DMS79 (cell line): ENCODE results near the gene HS6ST1.
"Not testable (repeated sequence)": the region's sequence is repeated elsewhere in the genome, so short reads cannot be mapped to it uniquely, and the experiment has no call there.

Experiments
- DNase-seq: peaks from one replicate; lab custom pipeline; 2025; lab: John Stamatoyannopoulos, UW

The HS6ST1 gene

DNA sequence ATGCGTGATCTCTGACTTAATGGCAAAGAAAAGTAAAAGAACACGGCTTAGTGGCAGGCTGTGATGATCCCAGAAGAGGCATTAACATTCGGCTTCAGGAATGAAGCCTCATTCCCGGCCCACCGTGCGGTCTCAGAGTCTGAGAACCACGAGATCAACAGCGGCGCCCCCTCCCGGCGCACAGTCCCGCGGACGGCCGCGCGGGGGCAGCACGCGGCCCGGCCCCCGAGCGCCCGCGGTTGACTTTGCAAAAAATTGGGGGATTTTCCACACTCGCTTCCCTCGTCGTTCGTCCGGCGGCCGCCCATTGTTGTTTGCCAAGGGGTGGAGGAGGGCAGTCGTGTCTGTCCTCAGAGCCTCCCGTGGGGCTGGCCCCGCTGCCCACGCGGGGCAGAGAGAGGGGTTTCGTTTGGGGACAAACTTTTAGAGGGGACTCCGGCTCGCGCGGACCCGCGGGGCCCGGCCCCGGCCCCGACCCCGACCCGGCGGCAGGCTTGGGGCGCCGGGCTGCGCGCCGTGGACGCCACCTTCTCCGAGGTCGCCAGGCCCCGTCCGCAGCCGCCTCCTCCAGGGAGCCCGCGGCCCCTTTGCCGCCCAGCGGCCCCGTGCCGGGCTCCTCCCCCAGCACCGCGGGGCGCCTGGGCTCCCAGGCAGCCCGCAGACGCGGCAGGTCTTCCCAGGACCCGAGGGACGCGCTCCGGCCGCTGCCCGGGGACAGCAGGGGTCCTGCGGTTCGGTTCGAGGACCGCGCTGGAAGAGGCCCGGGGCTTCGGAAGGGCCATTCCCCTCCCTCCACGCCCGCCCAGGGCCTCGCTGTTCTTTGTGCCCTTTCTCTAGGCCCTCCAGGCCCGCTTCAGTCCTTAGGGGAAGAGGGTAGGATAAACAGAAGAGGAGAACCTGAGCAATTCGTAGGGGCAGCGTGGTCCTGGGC is 3.4 kb upstream of the HS6ST1 start:
- DNase-seq, result peak; percentile 42

DNA sequence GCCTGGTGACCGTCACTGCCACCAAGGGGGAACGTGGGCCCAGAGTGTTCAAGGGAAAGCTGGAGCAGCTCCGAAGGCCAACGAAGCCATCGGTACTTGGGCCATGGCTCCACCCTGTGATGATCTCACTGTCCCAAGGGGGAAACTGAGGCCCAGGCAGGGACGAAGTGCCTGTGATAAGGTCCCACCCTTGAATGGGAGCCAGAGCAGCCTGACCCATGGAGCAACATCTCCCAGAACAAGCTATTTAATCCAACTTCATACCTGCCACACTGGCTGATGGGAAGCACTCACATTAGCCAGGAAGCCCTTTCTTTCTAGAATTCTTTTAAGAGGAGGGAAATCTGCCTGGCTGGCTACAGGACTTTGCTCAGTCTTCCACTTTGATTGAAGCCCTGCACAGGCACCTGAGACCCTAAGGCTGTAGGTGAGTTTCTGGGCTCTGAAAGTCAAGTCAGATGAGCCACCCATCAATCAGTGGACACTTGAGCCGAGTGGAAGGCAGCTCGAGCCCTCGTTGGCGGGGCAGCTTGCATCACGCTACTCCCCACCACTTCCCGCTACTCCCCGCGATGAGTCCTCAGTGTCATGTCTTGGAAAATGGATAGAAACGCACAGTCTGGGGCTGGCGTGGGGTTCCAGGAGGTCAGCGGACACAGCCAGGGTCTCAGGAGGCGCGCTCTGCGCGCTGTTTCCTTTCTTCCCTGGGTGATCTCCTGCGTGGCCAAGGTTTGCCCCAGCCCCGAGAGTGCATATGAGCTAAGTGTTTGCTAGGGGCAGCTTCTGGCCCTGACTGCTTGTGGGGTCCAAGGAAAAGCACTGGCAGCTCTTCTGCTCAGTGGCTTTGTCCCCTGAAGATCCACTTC is 2.5 kb upstream of the HS6ST1 start:
- DNase-seq, result no peak

DNA sequence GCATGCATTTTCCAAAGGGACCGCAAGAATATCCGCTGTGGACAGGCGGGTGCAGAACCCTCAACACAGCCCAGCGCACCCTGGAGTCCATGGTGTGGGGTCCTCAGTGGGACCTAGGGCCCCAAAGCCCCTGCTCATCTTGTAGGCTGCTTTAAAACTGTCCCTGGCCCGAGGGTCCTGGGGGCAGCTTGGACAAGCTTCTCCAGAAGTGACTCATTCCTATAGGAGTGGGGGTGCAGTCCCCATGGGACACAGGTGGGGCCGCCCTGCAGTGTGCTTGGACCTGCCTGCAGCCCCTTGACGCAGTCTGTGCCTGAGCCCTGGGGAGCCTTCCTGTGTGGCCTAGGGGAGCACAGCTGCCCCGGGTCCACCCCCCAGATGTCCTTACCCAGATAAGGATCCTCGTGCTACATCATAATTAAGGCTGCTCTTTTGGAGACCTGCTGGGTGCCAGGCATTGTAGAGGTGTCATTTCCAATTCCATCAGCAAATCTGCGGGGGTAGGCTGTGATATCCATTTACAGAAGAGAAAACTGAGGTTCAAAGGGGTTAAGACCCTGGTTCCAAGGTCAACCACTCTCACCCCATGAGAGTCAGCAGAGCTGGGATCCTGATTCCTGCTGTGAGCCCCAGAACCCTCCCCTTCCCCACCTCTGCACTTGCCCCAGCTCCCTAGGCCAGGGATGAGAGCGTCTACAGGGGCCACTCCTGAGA is 1.7 kb upstream of the HS6ST1 start:
- DNase-seq, result no peak

DNA sequence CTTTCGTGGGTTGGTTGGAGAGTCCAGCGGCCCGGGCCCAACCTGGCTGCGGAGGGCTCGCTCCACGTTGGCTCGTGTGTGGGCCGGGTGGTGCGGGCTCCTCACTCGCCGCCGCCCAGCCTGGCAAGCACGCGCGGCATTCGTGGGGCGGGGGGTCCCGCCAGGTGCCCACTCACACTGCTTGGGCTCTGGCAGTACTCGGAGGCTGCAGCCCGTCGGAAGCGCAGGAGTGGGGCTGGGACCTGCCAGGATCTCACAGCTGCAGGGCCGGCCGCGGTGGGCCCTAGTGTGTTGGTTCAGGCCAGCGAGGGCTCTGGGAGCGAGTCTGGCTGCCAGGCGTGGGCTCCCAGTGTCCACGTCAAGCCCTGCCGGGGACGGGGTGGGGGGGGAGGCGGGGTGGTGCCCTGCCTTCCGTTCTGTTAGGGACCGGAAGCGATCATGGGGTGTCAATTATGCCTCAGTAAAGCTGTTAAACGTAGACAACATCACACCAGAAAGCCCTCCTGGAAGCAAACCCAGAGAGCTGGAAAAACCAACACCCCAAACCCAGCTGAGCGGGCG is 1.0 kb upstream of the HS6ST1 start:
- DNase-seq, result no peak

DNA sequence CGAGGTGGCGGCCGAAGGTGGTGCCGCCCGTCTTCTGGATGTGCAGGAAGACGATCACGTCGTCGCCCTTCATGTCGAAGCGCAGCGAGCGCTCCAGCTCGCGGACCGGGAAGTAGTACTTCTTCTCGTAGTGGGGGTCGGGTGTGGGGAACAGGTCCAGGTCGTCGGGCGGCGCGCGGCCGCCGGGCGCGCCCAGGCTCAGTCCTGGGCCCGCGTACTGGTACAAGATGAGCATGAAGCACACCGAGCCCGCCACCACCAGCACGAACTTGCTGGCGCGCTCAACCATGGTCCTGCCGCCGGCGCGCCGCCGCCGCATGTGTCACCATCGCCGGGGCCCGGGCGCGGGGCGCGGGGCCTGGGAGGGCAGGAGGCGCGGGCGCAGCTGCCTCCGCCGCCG is 423 bp downstream of the HS6ST1 start:
- DNase-seq, result not testable (repeated sequence)

DNA sequence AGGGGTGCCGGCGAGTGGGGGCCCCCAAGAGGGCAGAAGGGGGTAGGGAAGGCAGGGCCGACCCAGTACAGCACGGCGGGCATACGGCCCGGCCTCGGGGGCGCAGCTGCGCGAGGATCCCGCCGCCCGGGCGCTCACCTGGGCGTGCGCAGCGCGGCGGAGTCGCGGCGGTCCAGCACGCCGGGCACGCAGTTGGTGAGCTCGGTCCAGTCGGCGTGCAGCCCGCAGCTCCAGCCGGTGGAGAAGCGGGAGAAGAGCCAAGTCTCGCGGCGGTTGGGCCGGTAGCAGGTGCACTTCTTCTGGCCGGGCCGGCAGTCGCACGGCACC is 806 bp downstream of the HS6ST1 start:
- not testable (repeated sequence) for DNase-seq

DNA sequence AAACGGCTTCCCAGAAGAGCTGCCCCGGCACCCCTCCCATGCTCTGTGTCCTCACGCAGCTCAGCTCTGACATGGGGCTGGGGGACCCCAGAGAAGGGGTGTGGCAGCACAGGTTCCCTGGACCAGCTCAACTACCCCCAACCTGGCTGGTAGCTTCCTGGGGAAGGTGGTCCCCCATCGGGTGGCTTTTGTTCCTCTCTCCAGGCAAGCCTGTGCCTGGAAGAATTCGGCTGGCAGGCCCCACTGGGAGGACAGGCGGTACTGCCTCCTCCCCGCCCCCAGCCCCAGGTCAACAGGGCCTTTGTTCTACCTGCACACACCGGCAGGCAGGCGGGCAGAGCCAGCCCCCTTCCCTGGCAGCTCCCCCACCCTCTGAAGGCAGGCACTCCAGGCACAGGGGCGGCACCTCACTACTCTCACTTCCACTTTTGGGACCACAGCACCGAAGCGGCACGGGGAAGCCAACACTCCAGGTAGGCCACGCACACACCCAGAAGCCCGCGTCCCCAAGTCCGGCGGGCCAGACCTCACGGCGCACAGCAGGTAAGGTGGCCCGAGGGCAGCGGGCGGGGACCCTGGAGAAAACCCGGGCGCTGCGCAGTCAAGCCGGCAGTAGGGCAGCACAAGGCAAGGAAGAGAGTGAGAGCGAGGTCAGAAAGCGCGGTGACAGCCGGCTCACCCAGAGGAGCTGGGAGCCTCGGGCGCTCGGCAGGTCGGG is 1.3 kb downstream of the HS6ST1 start:
- DNase-seq, result peak; percentile 21

DNA sequence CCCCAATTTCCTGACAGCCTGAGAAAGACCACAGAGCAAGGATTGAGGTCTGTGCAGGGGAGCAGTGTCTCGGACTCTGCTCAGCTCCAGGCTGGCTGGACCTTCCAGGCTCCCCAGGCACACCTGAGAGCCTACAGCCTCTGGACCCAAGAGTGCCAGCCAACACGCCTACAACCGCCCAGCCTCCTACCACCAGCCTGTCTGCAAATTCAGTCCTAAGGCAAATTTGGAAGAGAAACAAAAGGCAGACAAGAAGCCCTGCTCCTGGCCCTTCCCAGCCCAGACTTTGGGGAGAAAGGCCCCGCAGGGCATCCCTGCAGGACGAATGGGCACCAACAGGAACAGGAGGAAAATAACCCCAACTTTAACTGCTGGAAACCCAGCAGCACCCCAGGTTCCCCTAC is 1.9 kb downstream of the HS6ST1 start:
- no peak for DNase-seq

DNA sequence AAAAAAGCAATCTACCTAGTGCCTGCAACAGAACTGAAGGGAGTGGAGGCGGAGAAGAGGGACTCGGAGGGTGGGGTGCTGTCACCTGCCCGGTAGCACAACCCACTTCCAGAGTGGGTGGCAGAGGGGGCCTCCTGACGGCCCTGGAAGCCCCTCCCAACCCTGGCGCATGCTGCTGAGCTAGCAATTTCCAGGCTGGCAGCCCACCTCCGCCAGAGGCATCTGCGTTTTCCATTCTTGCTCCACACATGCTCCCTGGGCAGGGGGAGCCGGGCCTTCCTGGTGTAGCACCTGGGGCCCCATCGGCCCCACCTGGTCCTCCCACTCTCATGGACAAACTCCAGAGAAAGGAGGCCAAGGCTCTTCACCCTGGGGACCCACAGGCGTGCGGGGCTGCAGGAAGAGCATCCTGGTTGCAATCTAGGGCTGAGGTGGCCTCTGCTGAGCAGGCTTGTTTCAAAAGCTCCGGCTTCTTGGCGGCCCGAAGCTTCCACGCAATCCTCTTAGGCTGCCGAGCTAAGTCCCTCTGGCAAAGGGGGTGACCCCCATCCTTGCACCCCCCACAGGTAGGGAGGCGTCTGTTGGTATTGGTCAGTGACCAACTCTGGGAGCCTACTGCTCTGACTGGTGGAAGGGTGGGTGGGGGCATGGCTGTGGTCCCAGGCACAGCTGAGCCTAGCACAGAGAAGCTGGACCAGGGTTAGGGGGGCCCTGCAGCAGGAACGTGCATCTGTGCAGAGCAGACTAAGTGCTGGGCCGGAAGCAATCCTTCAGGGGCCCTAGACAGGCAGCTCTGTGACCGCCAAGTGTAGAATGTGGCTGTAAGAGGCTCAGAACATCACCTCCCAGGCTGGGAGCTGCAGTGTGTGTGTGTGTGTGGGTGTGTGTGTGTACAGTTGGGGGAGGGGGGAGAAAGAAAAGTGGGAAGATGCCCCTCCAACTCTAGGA is 2.6 kb downstream of the HS6ST1 start:
- DNase-seq, result peak; percentile 40

DNA sequence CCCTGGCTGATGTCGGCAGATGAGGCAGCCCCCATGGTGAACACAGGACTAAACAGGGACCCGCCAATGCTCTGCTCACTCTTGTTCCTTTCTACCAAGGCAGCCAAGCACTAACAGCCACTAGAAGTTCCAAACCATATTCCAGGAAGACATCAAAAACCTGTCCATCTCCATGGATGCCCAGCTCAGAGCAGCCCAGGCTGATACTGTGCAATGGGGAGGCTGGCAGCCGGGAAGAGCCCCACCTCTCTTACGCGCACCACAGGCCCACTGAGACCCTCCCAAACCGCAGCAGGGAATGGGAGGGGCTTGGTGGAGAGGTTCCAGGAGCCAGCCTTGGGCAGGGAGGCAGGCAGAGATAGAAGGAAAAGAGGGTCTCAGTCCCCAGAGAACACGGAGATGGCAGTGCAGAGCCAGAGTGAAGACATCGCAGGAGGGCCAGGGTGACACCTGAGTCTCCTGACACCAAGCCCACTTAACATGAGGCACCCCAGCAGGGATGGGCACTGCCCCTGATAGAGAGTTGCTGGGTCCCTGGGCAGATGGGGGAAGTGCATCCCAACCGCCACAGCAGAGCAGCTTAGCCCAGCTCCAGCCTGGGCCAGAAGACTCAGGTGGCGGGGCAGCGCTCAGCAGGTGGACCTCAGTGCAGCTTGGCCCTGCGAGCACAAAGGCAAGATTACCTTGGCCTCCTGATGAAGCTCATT is 3.4 kb downstream of the HS6ST1 start:
- peak; percentile 18 for DNase-seq

DNA sequence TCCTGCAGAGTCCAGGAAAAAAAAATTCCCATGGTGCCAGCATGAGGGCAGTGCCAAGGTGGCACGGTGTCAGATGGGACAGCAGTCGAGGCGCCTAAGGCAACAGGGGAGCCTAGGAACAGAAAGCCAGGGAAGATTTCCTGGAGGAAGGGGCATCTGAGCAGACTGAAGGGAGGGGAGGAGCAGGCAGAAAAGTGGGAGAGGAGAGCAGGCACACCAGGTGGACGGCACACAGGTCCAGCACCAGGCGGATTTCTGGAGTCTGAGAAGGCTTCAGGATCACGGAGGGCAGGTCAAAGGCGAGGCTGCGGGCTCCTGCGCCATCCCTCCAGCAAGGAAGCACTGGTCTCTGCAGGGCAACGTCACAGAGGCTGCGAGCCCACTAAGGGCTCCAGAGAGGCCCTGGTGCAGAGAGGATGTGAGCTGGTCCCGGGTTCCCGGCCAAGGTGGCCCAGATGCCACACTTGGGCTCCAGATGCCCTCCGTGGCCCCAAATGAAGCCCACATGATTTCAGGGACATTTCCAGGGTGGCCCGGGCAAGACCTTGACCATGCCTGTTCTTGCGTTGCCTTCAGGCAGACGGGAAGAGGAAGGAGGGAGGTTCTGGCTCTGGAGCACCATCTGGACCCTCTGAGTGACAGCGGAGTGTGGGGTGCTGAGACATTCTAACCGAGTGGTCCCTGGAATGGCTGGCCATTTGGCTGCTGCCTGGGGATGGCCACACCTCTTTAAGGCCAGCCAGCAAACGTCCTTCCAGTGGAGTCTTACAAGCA is 4.1 kb downstream of the HS6ST1 start:
- no peak for DNase-seq

DNA sequence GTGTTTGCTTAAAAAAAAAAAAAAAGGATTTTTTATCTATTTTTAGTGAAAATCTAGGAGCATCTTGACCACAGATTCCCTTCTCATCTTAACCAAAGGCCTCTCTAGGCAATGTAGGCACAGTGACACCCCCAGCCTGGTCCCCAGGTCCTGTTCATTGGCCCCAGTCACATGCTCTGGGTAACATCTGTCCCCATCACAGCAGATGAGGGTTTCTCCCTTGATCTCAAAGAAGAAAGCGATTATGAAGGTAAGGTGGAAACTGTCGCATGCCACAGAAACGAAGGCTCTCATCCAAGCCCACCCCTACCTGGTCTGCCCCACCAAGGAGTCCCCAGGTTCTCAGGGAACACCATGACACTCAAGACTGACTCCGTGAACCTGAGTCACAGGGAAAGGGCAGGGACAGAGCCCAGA is 4.7 kb downstream of the HS6ST1 start:
- DNase-seq, result no peak

DNA sequence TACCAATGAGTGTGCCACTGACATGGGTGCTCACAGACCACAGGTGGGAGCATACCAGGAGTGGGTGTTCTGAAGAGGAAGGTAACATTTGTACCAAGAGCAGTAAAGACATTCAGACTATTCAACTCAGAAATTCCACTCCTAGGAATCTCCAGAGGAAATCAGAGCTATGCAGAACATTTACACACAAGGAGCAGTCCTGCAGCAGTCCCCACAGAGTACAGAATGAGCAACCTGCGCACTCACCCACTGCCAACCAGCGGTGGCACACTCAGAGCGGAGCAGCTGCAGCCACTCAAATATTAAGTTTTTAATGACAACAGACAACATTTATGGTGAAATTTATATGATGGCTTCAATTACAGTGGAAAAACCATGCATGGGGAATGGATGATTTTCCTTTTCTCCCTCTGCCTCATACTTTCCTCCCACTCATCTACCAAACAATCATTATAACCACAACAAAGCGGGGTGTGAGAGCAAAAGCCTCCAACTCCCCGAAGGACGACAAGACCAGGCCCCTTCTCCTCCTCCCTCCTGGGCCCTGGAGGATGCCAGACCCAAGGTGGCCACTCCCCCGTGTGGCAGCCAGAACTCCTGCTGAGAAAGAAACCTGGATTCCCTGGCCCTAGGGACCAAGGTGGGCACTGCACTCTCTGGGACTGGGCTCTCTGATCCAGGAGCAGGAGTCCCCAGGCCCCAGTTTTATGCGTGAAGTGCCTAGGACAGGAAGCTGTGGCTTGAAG is 5.4 kb downstream of the HS6ST1 start:
- no peak for DNase-seq

DNA sequence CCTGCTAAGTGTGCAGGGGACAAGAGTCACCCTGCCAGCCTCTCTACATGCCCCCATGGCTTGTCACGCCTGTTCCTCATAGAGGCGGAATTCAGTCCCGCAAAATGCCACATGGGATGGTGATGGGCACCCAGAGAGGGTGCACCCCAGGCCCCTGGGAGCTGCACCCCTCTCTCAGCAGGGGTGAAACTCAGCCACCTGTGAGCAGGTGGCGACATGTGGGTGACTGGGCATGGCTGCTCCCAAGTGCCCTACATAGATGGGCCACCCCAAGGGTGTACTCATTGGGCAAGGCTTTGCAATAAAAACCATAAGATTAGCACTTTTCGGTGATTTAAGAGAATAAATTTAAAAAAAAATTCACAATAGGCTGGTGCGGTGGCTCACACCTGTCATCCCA is 6.3 kb downstream of the HS6ST1 start:
- no peak for DNase-seq

DNA sequence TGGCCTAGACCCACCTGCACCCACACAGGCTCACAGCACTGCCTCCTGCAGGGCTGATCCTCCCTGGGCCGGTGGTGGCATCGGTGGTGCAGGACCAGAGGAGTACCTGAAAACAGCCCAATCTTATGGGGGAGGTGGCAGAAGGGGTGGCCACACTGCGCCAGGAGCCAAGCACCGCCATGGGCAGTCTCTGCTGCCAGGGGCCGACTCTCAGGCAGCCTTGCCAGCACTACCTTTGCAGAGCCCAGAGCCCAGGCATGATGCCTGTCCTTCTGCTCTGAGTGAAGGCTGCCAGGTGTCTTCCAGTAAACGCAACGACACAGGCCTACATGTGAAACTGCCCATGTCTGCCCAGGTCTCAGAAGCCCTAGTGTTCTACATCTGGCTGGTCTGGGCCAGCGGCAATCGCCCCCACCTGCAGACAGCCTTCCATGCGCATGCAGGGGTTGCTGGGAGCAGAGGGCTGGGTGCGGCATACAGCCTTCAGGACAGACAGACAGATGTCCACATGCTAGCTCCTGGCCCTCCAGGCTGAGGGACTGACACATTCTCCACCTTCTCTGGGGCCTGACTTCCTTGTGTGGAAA is 6.8 kb downstream of the HS6ST1 start:
- DNase-seq, result no peak

DNA sequence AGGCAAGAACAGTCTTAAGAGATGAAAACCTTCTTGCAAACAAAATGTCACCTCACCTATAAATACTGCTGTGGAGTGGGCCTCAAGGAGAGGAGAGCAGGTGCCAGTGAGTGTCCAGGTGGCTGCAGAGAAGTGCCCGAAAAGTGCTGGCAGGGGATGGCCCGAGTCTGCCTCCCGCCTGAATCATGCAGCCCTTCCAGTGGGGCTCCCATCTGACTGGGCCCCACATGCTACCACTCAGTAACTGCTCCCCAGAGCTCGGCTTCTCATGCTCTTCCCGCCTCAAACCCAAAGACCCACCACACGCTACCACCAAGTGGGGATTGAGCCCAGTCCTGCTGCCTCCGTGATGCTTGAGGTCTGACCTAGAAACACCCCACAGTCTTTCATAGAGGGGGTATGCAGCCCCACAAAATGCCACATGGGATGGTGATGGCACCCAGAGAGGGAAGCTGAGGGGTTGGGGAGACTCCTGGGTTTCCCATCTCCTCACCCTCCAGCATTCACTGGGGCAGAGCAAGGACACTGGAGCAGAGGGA is 7.4 kb downstream of the HS6ST1 start:
- DNase-seq, result no peak

DNA sequence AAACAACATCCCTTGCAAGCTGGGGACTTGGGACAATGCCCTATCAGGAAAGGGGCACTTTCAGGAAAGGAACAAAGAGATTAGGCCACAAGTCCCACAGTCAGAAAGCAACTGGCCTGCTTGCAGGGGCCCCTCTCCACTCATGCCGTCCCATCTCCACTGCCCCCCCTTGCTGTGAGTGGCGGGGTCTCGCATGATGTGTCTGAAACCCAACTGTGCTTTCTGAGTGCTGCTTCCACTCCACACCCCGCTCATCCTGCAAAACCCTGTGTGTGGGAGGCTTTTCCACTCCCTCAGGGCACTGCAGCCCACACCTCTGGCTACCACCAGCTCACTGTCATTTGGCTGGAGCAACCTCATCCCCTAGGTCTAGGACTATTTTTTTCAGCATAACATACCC is 7.9 kb downstream of the HS6ST1 start:
- DNase-seq, result no peak
